GM12864 (cell line): ENCODE measurements around the gene MDH1B.

Experiments
- DNase-seq: peaks from one replicate; pipeline ENCODE4 v3.0.0-alpha.2; 2011; ENCODE audit warnings: low read depth
- H3K4me3 ChIP-seq: 2 replicates; pipeline ENCODE4 v1.5.1; 2011; ENCODE audit warnings: mild to moderate bottlenecking, low read depth, low read length, control low read depth
- CTCF ChIP-seq: IDR thresholded peaks from 2 replicates; pipeline ENCODE4 v1.5.1; 2011; ENCODE audit warnings: low read depth, mild to moderate bottlenecking, moderate library complexity, low read length, control low read depth, inconsistent platforms; ENCODE audit errors: missing control alignments

The MDH1B gene

DNA sequence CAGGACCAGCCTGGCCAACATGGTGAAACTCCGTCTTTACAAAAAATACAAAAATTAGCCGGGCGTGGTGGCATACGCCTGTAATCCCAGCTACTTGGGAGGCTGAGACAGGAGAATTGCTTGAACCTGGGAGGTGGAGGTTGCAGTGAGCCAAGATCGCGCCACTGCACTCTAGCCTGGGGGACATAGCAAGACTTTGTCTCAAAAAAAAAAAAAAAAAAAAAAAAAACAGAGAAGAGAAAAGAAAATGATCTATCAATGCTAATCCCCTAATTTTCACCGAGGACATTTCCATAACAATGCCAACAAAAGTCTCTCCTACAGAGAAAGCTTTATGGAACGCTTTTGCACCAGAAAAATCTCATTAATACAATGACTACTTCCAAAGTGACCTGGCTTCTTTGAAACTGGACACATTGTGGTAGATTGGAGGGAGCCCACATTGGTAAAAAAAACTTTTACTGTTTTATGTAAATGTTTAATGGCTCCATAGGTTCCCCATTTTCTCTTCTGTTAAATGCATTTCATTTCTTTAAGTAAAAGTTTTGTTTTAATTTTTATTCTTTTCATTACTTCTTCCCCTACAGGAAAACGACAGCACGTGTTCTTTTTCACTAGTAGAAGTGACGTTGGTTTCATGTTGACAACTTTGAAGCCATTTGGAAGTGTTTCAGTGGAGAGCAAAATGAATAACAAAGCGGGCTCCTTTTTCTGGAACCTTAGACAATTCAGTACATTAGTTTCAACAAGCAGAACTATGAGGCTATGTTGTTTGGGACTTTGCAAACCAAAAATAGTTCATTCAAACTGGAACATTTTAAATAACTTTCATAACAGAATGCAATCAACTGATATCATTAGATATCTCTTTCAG lies 1.2 kb upstream of the MDH1B start:
- peak overlapping the region; percentile 88 for H3K4me3 ChIP-seq
- no peak for TF ChIP-seq CTCF
- no peak for DNase-seq

DNA sequence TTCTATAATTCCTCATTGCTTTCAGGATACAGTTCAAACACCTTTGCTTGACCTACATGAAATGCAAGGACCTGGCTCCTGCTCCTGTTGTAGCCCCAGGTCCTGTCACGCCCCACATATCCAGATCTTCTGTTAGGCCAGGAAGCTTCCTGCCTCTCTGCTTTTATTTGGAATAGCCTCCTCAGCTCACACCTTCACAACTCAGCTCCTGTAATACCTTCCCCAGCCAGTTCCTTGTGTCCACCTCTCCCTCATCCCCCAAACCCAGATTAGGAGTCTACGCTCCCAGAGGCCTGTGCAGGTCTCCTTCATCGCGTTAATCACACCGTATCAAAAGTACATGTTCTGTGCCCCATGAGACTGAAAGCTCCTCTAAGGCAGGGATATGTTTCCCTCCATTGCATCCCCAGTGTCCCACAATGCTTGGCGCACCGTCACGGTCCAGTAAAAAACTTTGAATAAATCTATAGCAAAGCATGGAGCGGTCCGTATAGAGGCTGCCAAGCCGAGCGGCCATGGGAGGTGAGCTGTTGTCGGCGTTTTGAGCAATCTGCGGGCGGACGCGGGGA lies 371 bp downstream of the MDH1B start:
- TF ChIP-seq CTCF = peak; percentile 16
- DNase-seq = no peak
- peak overlapping the region; percentile 88 for H3K4me3 ChIP-seq

GRCh38 chr2:206756816-206757215 lies 8.3 kb downstream of the MDH1B start:
- TF ChIP-seq CTCF = no peak
- no peak for DNase-seq
- no peak overlapping the region for H3K4me3 ChIP-seq

GRCh38 chr2:206740800-206741199 lies 24.3 kb downstream of the MDH1B start:
- no peak overlapping the region for H3K4me3 ChIP-seq
- no peak for TF ChIP-seq CTCF

DNA sequence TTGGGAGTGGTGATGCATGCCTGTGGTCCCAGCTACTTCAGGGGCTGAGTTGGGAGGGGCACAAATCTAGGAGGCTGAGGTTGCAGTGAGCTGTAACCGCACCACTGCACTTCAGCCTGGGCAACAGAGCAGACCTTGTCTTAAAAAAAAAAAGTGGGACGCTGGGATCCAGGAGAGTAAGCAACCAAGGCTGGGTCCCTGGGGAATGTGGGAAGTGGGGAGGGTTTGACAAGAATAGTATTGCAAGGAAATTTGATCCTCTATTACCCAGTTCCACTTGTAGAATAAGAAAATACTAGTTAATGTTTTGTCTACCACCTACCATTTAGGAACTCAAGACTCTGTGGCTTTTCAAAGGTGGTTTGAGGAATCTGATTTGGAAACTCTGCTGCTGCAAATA lies 25.9 kb downstream of the MDH1B start:
- no peak for DNase-seq
- no peak overlapping the region for H3K4me3 ChIP-seq
- TF ChIP-seq CTCF = no peak

More at GRCh38 chr2:206740800-206741199, 24.3 kb downstream of the MDH1B start:
- no peak for DNase-seq

DNA sequence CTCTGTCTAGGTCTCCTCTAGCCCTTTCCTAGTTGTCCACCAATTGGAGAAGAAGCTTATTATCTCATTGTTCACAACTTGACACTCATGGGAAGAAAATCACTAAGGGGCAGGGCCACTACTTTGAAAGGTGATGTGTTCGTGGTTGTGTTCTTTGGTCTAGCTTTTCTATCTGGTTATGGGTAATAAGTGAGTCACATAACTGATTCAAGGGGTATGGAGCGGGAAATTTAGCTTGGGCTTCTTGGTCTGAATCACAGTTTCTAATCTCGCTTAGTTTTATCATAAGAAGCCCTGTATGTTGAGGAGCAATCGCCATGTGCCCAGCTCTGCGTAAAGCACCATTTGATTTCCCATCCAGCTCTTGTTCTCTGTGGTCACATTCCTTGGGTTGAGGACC lies 28.2 kb downstream of the MDH1B start:
- DNase-seq = no peak
- H3K4me3 ChIP-seq = no peak overlapping the region
- TF ChIP-seq CTCF = no peak

DNA sequence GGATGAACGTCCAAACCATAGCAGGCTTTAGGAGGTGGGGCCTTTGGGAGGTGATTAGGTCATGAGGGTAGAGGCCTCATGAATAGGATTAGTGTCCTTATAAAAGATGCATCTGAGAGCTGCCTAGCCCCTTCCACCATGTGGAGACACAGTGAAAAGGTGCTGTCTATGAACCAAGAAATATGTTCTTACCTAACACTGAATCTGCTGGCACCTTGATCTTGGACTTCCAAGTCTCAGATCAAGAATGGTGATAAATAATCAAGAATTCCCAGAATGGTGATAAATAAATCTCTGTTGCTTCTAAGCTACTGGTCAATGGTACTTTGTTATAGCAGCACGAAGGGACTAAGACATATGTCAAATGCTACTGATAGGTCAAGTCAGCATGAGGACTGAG lies 31.8 kb downstream of the MDH1B start:
- no peak for TF ChIP-seq CTCF
- no peak for DNase-seq
- H3K4me3 ChIP-seq = no peak overlapping the region
